ENCODE measurements around the gene DNAH3.

- TF ChIP-seq POLR2A (IDR thresholded peaks at IDR 0.05), result no peak
- TF ChIP-seq CTCF (IDR thresholded peaks at IDR 0.05), result no peak
These were observed 97.1 kb downstream of the DNAH3 start for GRCh38 chr16:21053590-21053989.
